GM12892 (cell line): ENCODE measurements around the gene LRCH4.

Experiments used
- POLR2A ChIP-seq: IDR thresholded peaks from 2 replicates; pipeline ENCODE4 v1.6.1; 2011; ENCODE audit warnings: low read depth, low read length, control low read depth
- POLR2AphosphoS5 ChIP-seq: IDR thresholded peaks from 2 replicates; pipeline ENCODE4 v1.6.1; 2011; ENCODE audit warnings: low read depth, low read length, control low read depth
- TAF1 ChIP-seq: IDR thresholded peaks from 2 replicates; pipeline ENCODE4 v1.6.1; 2011; ENCODE audit warnings: low read depth, mild to moderate bottlenecking, control low read depth, low read length, borderline replicate concordance

- TF ChIP-seq POLR2AphosphoS5 (no peak), TAF1 (no peak), POLR2A (no peak)
Observed at GRCh38 chr7:100561491-100562194, 24.3 kb downstream of the LRCH4 start.
